ENCODE measurements around the gene ZNF418.
"Not testable (repeated sequence)": the region's sequence is repeated elsewhere in the genome, so short reads cannot be mapped to it uniquely, and the experiment has no call there.

The ZNF418 gene

GRCh38 chr19:57934820-57935665 lies at the start of gene ZNF418:
Gene ZNF418 (minus strand): TSS chr19:57935402. CDS start chr19:57933822, 1,580 bp downstream.
- peak; percentile 93 for DNase-seq (ENCODE audit: low spot score)

GRCh38 chr19:57978586-57979289 lies 43.5 kb upstream of the ZNF418 start:
- DNase-seq (ENCODE audit: low spot score) = no peak

GRCh38 chr19:57974434-57974833 lies 39.2 kb upstream of the ZNF418 start, which contains the start of gene C19orf18:
Gene C19orf18 (minus strand): TSS chr19:57974534. CDS start chr19:57974432, 102 bp downstream.
- no peak for DNase-seq (ENCODE audit: low spot score)

GRCh38 chr19:57964761-57965160 lies 29.6 kb upstream of the ZNF418 start:
- no peak for DNase-seq (ENCODE audit: low spot score)

GRCh38 chr19:57961785-57962184 lies 26.6 kb upstream of the ZNF418 start:
- no peak for DNase-seq (ENCODE audit: low spot score)

GRCh38 chr19:57954996-57955395 lies 19.8 kb upstream of the ZNF418 start:
- no peak for DNase-seq (ENCODE audit: low spot score)

- no peak for DNase-seq (ENCODE audit: low spot score)
Observed at GRCh38 chr19:57949702-57950101, 14.5 kb upstream of the ZNF418 start.

GRCh38 chr19:57949296-57949695 lies 14.1 kb upstream of the ZNF418 start:
- no peak for DNase-seq (ENCODE audit: low spot score)

- peak; percentile 96 for DNase-seq (ENCODE audit: low spot score)
Observed at GRCh38 chr19:57947419-57948134, 12.4 kb upstream of the ZNF418 start, which contains the start of gene ZNF256. Gene ZNF256 (minus strand): TSS chr19:57947706. CDS start chr19:57947474, 232 bp downstream.

GRCh38 chr19:57947088-57947418 lies 11.9 kb upstream of the ZNF418 start:
- no peak for DNase-seq (ENCODE audit: low spot score)

GRCh38 chr19:57946316-57946715 lies 11.1 kb upstream of the ZNF418 start:
- no peak for DNase-seq (ENCODE audit: low spot score)

- DNase-seq (ENCODE audit: low spot score) = no peak
Observed at GRCh38 chr19:57941593-57941992, 6.4 kb upstream of the ZNF418 start.

GRCh38 chr19:57935731-57936130 lies 529 bp upstream of the ZNF418 start:
- peak; percentile 44 for DNase-seq (ENCODE audit: low spot score)

- no peak for DNase-seq (ENCODE audit: low spot score)
Observed at GRCh38 chr19:57927587-57927986, 7.6 kb downstream of the ZNF418 start.

GRCh38 chr19:57916168-57916995 lies 18.8 kb downstream of the ZNF418 start, which contains the start of gene ZNF417:
Gene ZNF417 (minus strand): TSS chr19:57916592. CDS start chr19:57916411, 181 bp downstream.
- DNase-seq (ENCODE audit: low spot score) = peak; percentile 96

- DNase-seq (ENCODE audit: low spot score) = no peak
Observed at GRCh38 chr19:57914531-57914930, 20.7 kb downstream of the ZNF418 start.

- DNase-seq (ENCODE audit: low spot score) = no peak
Observed at GRCh38 chr19:57907394-57907793, 27.8 kb downstream of the ZNF418 start.

GRCh38 chr19:57905258-57905657 lies 29.9 kb downstream of the ZNF418 start:
- DNase-seq (ENCODE audit: low spot score) = no peak

GRCh38 chr19:57903618-57904184 lies 31.5 kb downstream of the ZNF418 start:
- DNase-seq (ENCODE audit: low spot score) = no peak

GRCh38 chr19:57900311-57900710 lies 34.9 kb downstream of the ZNF418 start:
- DNase-seq (ENCODE audit: low spot score) = no peak

GRCh38 chr19:57890706-57891105 lies 44.5 kb downstream of the ZNF418 start:
- DNase-seq (ENCODE audit: low spot score) = not testable (repeated sequence)
